ENCODE results near the gene GLTP.

GLTP gene

GRCh38 chr12:109817627-109818231 lies 62.6 kb downstream of the GLTP start:
- FAIRE-seq = no peak

GRCh38 chr12:109816870-109817269 lies 63.5 kb downstream of the GLTP start:
- no peak for FAIRE-seq

GRCh38 chr12:109815757-109816617 lies 64.4 kb downstream of the GLTP start:
- FAIRE-seq = no peak

- no peak for FAIRE-seq
Observed at GRCh38 chr12:109815225-109815624, 65.1 kb downstream of the GLTP start.

- FAIRE-seq = no peak
Observed at GRCh38 chr12:109814600-109815150, 65.7 kb downstream of the GLTP start.

- no peak for FAIRE-seq
Observed at GRCh38 chr12:109813810-109814416, 66.4 kb downstream of the GLTP start.

- no peak for FAIRE-seq
Observed at GRCh38 chr12:109811624-109811995, 68.7 kb downstream of the GLTP start.

GRCh38 chr12:109810954-109811623 lies 69.3 kb downstream of the GLTP start:
- no peak for FAIRE-seq

- no peak for FAIRE-seq
Observed at GRCh38 chr12:109808876-109809646, 71.3 kb downstream of the GLTP start.

GRCh38 chr12:109807954-109808643 lies 72.2 kb downstream of the GLTP start:
- no peak for FAIRE-seq

GRCh38 chr12:109804820-109805761 lies 75.2 kb downstream of the GLTP start:
- no peak for FAIRE-seq

- FAIRE-seq = no peak
Observed at GRCh38 chr12:109803678-109804077, 76.7 kb downstream of the GLTP start.

- FAIRE-seq = no peak
Observed at GRCh38 chr12:109802828-109803227, 77.5 kb downstream of the GLTP start.

Data from G401.6 (cell line).